Astrocyte of the cerebellum (primary cell): ENCODE results near the gene SPINK5.
A peak's percentile ranks its signal among the peaks of the same experiment; 100 is the strongest.

Experiments used
- DNase-seq: peaks from one replicate; pipeline ENCODE4 v3.0.0-alpha.2; 2011; ENCODE audit warnings: low read depth
- H3K4me3 ChIP-seq: 2 replicates; pipeline ENCODE4 v1.5.1; 2011; ENCODE audit warnings: mild to moderate bottlenecking, low read depth, low read length, moderate library complexity
- in situ Hi-C: cut with HindIII; loops from 2 replicates; pipeline ENCODE4 v1.10.0; 2017; ENCODE audit warnings: low sequenced_read_pairs
- TF ChIP-seq, protein P1 (sequence below): IDR thresholded peaks from 2 replicates; pipeline ENCODE4 v1.5.1; 2012; ENCODE audit warnings: low read length, low read depth, moderate library complexity, mild to moderate bottlenecking; ENCODE audit errors: missing control alignments

SPINK5 gene

DNA sequence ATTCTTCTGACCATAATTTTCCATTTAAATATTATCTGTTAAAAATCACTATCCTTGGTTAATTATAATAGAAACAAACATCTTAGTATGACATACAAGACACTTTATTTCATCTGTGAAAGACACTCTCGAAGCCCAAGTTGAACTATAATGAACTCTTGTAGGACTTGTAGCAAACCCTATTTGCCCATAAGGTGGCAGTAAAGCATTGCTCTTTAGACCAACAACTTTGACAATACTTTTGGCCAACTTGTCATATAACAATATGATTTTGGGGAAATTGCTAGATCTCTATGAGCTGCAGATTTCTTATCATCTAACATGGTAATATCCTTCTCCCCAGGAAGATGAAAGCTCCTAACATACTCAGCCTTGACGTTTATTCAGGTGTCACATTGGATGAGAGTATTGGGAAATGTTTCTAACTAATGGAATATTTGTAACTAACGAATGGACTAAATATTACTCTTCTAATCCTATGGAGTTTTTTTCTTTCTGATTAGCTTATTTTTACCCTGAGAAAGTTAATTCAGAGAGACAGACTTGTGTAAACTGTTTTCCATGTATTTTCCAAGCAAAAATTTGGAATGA is 115.5 kb downstream of the SPINK5 start:
- in situ Hi-C loops, result no loop called here
- peak; percentile 62 for DNase-seq
- TF ChIP-seq, protein P1, sequence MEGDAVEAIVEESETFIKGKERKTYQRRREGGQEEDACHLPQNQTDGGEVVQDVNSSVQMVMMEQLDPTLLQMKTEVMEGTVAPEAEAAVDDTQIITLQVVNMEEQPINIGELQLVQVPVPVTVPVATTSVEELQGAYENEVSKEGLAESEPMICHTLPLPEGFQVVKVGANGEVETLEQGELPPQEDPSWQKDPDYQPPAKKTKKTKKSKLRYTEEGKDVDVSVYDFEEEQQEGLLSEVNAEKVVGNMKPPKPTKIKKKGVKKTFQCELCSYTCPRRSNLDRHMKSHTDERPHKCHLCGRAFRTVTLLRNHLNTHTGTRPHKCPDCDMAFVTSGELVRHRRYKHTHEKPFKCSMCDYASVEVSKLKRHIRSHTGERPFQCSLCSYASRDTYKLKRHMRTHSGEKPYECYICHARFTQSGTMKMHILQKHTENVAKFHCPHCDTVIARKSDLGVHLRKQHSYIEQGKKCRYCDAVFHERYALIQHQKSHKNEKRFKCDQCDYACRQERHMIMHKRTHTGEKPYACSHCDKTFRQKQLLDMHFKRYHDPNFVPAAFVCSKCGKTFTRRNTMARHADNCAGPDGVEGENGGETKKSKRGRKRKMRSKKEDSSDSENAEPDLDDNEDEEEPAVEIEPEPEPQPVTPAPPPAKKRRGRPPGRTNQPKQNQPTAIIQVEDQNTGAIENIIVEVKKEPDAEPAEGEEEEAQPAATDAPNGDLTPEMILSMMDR, result peak; percentile 68

DNA sequence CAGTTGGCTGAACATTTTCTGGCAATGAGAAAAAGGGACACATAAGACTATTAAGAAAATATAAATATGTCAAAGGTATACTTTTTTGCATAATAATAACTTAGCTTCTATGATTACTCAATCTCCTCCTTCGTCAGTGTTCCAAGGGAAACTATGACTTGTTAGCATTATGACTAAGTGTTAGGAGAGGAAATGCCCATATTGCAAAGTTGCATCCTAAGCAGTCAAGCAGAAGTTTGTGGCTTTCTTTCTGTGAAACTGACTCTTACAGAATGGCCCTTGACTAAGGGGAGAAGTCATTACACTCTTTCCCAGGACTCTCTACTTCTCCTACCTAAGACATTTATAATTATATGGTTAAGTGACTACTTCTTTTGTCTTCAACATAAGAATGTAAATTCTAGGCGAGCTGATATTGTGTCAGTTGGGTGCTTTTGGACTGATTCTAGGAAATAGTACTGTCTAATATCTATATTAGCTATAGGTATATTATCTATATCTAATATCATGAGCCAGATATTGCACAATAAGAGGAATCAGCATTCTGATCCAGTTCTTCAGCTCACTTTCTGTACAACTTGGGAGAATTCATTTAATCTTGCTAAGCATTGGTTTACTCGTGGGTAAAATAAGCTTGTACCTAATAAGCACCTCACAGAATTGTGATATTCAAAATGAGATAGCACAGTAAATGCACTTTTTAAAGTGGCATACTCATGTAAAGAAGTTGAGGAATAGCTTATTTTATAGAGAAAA is 122.6 kb downstream of the SPINK5 start:
- peak; percentile 83 for DNase-seq
- no peak overlapping the region for H3K4me3 ChIP-seq
- TF ChIP-seq, protein P1, result no peak
- in situ Hi-C loops, result no loop called here

More for the DNA sequence above, 115.5 kb downstream of the SPINK5 start:
- no peak overlapping the region for H3K4me3 ChIP-seq
